GM23248 (cell line): ENCODE results near the gene ZNF101. TPM values are rescaled to one million over a fixed set of nuclear protein-coding genes. Genes with fewer than 3 reads are reported as not detected.
"Not testable (repeated sequence)": the region's sequence is repeated elsewhere in the genome, so short reads cannot be mapped to it uniquely, and the experiment has no call there.

ENCODE experiments used
- DNase-seq: peaks from one replicate; pipeline ENCODE4 v3.0.0-alpha.2; 2015
- H2AFZ ChIP-seq: fragments of 200-600 bp; sonication (generic); 2 replicates; pipeline ENCODE4 v1.6.1; 2016; ENCODE audit warnings: antibody characterized with exemption
- H3F3A ChIP-seq: fragments of 200-600 bp; sonication (generic); 2 replicates; pipeline ENCODE4 v1.6.1; 2016; ENCODE audit warnings: mild to moderate bottlenecking, antibody characterized with exemption, mixed run types; ENCODE audit not compliant: insufficient read depth
- H3K27ac ChIP-seq: fragments of 200-600 bp; sonication (generic); 2 replicates; pipeline ENCODE4 v1.5.1; 2016; ENCODE audit warnings: mild to moderate bottlenecking
- H3K27me3 ChIP-seq: fragments of 200-600 bp; sonication (generic); replicated peaks from 2 replicates; pipeline ENCODE4 v1.6.1; 2016; ENCODE audit warnings: mild to moderate bottlenecking; ENCODE audit not compliant: insufficient read depth
- H3K36me3 ChIP-seq: fragments of 200-600 bp; sonication (generic); 2 replicates; pipeline ENCODE4 v1.6.1; 2016; ENCODE audit warnings: low read depth, mild to moderate bottlenecking
- H3K4me1 ChIP-seq: fragments of 200-600 bp; sonication (generic); 2 replicates; pipeline ENCODE4 v1.6.1; 2016; ENCODE audit warnings: mild to moderate bottlenecking; ENCODE audit not compliant: insufficient read depth
- H3K4me2 ChIP-seq: fragments of 200-600 bp; sonication (generic); one replicate; pipeline ENCODE4 v1.6.1; 2016; ENCODE audit warnings: mild to moderate bottlenecking; ENCODE audit not compliant: unreplicated experiment
- H3K4me3 ChIP-seq: fragments of 200-600 bp; sonication (generic); 2 replicates; pipeline ENCODE4 v1.5.1; 2016; ENCODE audit warnings: mild to moderate bottlenecking
- H3K79me2 ChIP-seq: fragments of 200-600 bp; sonication (generic); 2 replicates; pipeline ENCODE4 v1.6.1; 2016; ENCODE audit warnings: mild to moderate bottlenecking; ENCODE audit not compliant: insufficient read depth
- H3K9ac ChIP-seq: fragments of 200-600 bp; sonication (generic); 2 replicates; pipeline ENCODE4 v1.6.1; 2016; ENCODE audit warnings: mild to moderate bottlenecking
- H3K9me2 ChIP-seq: fragments of 200-600 bp; sonication (generic); 2 replicates; pipeline ENCODE4 v1.6.1; 2016; ENCODE audit warnings: mixed run types, mild to moderate bottlenecking, moderate library complexity; ENCODE audit not compliant: insufficient read depth
- H3K9me3 ChIP-seq: fragments of 200-600 bp; sonication (generic); one replicate; pipeline ENCODE4 v1.6.1; 2017; ENCODE audit warnings: low read depth
- H4K20me1 ChIP-seq: fragments of 200-600 bp; sonication (generic); 2 replicates; pipeline ENCODE4 v1.6.0; 2016; ENCODE audit not compliant: insufficient read depth
- EZH2 ChIP-seq: fragments of 200-600 bp; sonication (generic); IDR thresholded peaks from 2 replicates; pipeline ENCODE4 v1.6.1; 2018; ENCODE audit warnings: antibody characterized with exemption, mild to moderate bottlenecking; ENCODE audit not compliant: insufficient read depth, poor library complexity, severe bottlenecking
- EZH2phosphoT487 ChIP-seq: fragments of 200-600 bp; sonication (generic); IDR thresholded peaks from 2 replicates; pipeline ENCODE4 v1.6.1; 2018; ENCODE audit warnings: antibody characterized with exemption, moderate library complexity, mild to moderate bottlenecking, low read depth; ENCODE audit not compliant: insufficient read depth
- WGBS, 2 experiments: methylation state at CpG; one replicate each; pipeline ENCODE4 v1.1.6; 2015 to 2017; ENCODE audit warnings: low lambda C conversion rate in 2 of 2, low coverage in 1 of 2; ENCODE audit errors: missing lambda C conversion rate in 2 of 2; 5-methylcytosine and 5-hydroxymethylcytosine counted together
- in situ Hi-C: fragments of 300-500 bp; cut with MboI; formaldehyde crosslinking; loops from 2 replicates; pipeline ENCODE4 v1.15.0; 2020
- polyA plus RNA-seq: library from polyadenylated mRNA; unstranded; fragments of >200 nt; fragmentation: Nextera tagmentation; extraction: Ambion mirVana; gene quantifications from 2 replicates; pipeline ENCODE4 v1.2.1, GENCODE V29; 2016
- total RNA-seq: library from RNA; depleted of rRNA; stranded (reverse); fragments of >200 nt; shearing (Covaris generic); gene quantifications from 2 replicates; pipeline ENCODE4 v1.2.3, GENCODE V29; 2014

The ZNF101 gene
- total and polyA plus RNA-seq, 2 experiments from 2014 or later: 3.7 TPM

DNA sequence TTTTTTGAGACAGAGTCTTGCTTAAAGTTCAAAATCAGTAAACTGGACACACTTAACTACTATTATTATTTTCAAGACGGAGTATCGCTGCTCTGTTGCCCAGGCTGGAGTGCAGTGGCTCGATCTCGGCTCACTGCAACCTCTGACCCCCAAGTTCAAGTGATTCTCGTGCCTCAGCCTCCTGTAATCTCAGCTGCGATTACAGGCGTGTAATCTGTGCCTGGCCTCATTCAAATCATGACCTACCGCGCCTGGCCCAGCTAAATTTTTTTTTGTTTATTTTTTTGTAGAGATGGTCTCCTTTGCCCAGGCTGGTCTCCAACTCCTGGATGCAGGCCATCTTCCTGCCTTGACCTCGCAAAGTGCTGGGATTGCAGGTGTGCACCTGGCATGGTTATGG lies 23.0 kb downstream of the ZNF101 start:
- Histone ChIP-seq H3K27me3 (no peaks in the 10 kb centered on the region), H3K4me2 (no peak overlapping the region), H4K20me1 (no peaks in the 10 kb centered on the region), H3K4me3 (no peak overlapping the region), H3K4me1 (no peaks in the 10 kb centered on the region), H2AFZ (no peak overlapping the region), H3K9me2 (no peaks in the 10 kb centered on the region), H3F3A (no peaks in the 10 kb centered on the region), H3K9ac (no peak overlapping the region), H3K27ac (no peak overlapping the region), H3K79me2 (no peaks in the 10 kb centered on the region), H3K9me3 (no peaks in the 10 kb centered on the region), H3K36me3 (no peaks in the 10 kb centered on the region)
- no peak for TF ChIP-seq EZH2
- no peak for TF ChIP-seq EZH2phosphoT487
- in situ Hi-C loops: no loop called here
- 80 to 84% methylated on average over 10 of the region's 10 CpGs for WGBS, 2 experiments
- DNase-seq: no peak

DNA sequence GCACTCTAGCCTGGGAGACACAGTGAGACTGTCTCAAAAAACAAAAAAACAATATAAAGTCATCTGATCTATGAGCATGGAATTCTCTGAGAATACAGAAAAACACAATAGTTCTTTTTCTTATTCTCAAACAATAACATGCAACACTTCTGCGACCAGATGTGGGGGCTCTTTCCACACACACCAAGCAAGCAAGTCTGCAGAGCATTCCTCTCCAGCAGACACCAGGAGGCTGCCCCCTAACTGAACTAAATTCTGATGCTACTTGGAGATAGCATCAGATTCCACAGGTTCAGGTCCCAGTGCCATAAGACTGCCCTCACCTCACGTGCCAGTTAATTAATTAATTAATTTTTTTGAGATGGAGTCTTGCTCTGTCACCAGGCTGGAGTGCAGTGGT lies 27.7 kb downstream of the ZNF101 start:
- Histone ChIP-seq H4K20me1 (no peaks in the 10 kb centered on the region), H3K9me3 (no peaks in the 10 kb centered on the region), H3K79me2 (no peaks in the 10 kb centered on the region), H3K27me3 (no peaks in the 10 kb centered on the region), H2AFZ (no peak overlapping the region), H3K4me2 (no peak overlapping the region), H3K9ac (no peak overlapping the region), H3K9me2 (no peaks in the 10 kb centered on the region), H3K36me3 (no peaks in the 10 kb centered on the region), H3K4me3 (no peak overlapping the region), H3F3A (no peaks in the 10 kb centered on the region), H3K4me1 (no peaks in the 10 kb centered on the region), H3K27ac (no peak overlapping the region)
- DNase-seq: no peak
- in situ Hi-C loops: no loop called here
- 57 to 67% methylated on average over 2 of the region's 2 CpGs for WGBS, 2 experiments
- TF ChIP-seq EZH2phosphoT487 (no peak), EZH2 (no peak)

DNA sequence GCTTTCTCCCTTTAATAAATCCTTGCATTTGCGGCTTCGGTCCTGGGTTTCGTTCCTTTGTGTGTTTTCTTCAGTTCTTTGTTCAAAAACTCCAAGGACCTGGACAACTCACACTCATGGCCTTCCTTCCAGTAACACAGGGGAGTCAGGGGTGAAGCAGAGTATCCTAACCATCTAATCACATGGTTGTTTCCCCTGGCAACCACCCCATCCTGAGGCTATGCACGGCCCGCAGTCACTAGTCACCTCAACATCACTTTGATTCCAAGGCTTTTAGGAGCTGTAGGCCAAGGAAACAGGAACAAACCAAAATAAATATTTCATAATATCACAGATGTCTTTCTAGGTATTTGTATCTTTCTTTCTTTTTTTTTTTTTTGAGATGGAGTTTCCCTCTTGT lies 28.9 kb downstream of the ZNF101 start:
- H3K27ac ChIP-seq: no peak overlapping the region
- H3K27me3 ChIP-seq: no peaks in the 10 kb centered on the region
- H3K36me3 ChIP-seq: no peaks in the 10 kb centered on the region
- H3K79me2 ChIP-seq: no peaks in the 10 kb centered on the region
- no peak overlapping the region for H2AFZ ChIP-seq
- 66 to 73% methylated on average over 5 of the region's 5 CpGs for WGBS, 2 experiments
- H3K9me3 ChIP-seq: no peaks in the 10 kb centered on the region
- H3K4me3 ChIP-seq: no peak overlapping the region
- H4K20me1 ChIP-seq: no peaks in the 10 kb centered on the region
- DNase-seq: no peak
- H3F3A ChIP-seq: no peaks in the 10 kb centered on the region
- no peak for TF ChIP-seq EZH2phosphoT487
- TF ChIP-seq EZH2: no peak
- no peak overlapping the region for H3K4me2 ChIP-seq
- H3K9me2 ChIP-seq: no peaks in the 10 kb centered on the region
- no peak overlapping the region for H3K9ac ChIP-seq
- no peaks in the 10 kb centered on the region for H3K4me1 ChIP-seq
- in situ Hi-C loops: no loop called here

DNA sequence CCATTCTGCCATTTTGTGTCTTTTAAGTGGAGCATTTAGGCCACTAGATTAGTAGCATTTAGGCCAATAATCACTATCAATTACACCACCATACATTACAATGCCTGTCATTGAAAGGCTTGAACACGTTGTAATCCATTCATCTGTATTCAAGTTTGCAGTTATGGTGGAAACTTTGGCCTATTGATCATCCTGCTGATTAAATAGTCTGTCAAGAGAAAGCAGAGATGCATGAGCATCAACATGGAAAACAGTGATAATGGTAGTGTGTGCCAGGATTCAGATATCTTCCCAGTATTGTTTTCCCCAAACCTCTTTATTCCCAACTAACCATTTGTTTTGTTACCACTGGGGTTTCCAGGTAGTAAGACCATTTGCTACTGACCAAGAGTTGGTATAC lies 31.9 kb downstream of the ZNF101 start:
- H3K79me2 ChIP-seq, H3K9ac ChIP-seq, H3F3A ChIP-seq, H3K27ac ChIP-seq, H3K4me1 ChIP-seq, DNase-seq, H3K4me3 ChIP-seq, H3K4me2 ChIP-seq, H3K9me3 ChIP-seq, H4K20me1 ChIP-seq, in situ Hi-C loops, H3K36me3 ChIP-seq, H3K27me3 ChIP-seq, H3K9me2 ChIP-seq, H2AFZ ChIP-seq: not testable (repeated sequence)
- 58 to 79% methylated on average over 1 of the region's 1 CpG for WGBS, 2 experiments

DNA sequence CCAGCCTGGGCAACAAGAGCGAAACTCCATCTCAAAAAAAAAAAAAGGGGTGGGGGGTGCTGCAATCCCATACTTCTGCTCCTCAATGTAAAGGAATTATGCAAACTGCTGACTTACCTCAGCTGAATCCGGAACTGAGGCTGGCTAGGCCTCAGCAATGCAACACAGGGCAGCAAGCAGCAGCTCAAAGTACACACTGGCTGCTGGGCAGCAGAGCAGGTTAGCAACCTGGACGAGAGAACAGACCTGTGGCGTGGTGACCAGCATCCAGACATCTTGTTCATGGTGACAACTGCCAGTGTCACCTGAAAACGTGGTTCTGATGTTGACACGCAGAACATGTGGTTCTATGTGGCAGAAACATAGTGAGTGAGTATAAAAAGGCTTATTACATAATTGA lies 36.2 kb downstream of the ZNF101 start:
- Histone ChIP-seq H4K20me1 (no peaks in the 10 kb centered on the region), H3K9me3 (peaks cover 6% of the 10 kb centered on the region), H3K36me3 (peaks cover 11% of the 10 kb centered on the region), H3K4me1 (no peaks in the 10 kb centered on the region), H3K79me2 (no peaks in the 10 kb centered on the region), H3K9ac (no peak overlapping the region), H3K4me3 (no peak overlapping the region), H3F3A (no peaks in the 10 kb centered on the region), H3K27ac (no peak overlapping the region), H3K4me2 (no peak overlapping the region), H3K27me3 (no peaks in the 10 kb centered on the region), H3K9me2 (no peaks in the 10 kb centered on the region), H2AFZ (no peak overlapping the region)
- no peak for TF ChIP-seq EZH2phosphoT487
- TF ChIP-seq EZH2: no peak
- in situ Hi-C loops: no loop called here
- WGBS, 2 experiments: 50 to 56% methylated on average over 6 of the region's 6 CpGs
- no peak for DNase-seq
